ENCODE measurements around the gene CPEB4.

CPEB4 gene

GRCh38 chr5:173913686-173914321, 25.7 kb downstream of the CPEB4 start:
- DNase-seq (ENCODE audit: low spot score), result no peak

GRCh38 chr5:173915310-173916014, 27.3 kb downstream of the CPEB4 start:
- no peak for DNase-seq (ENCODE audit: low spot score)

GRCh38 chr5:173916233-173916632, 28.1 kb downstream of the CPEB4 start:
- no peak for DNase-seq (ENCODE audit: low spot score)

- DNase-seq (ENCODE audit: low spot score), result peak; percentile 84
Measured at GRCh38 chr5:173917788-173918786, 29.9 kb downstream of the CPEB4 start.

GRCh38 chr5:173919443-173919842, 31.3 kb downstream of the CPEB4 start:
- no peak for DNase-seq (ENCODE audit: low spot score)

- DNase-seq (ENCODE audit: low spot score), result no peak
Measured at GRCh38 chr5:173920024-173920753, 32.0 kb downstream of the CPEB4 start.

- DNase-seq (ENCODE audit: low spot score), result no peak
Measured at GRCh38 chr5:173920866-173921555, 32.9 kb downstream of the CPEB4 start.

GRCh38 chr5:173922527-173922926, 34.4 kb downstream of the CPEB4 start:
- no peak for DNase-seq (ENCODE audit: low spot score)

- no peak for DNase-seq (ENCODE audit: low spot score)
Measured at GRCh38 chr5:173923218-173924095, 35.3 kb downstream of the CPEB4 start.

- no peak for DNase-seq (ENCODE audit: low spot score)
Measured at GRCh38 chr5:173924899-173925298, 36.8 kb downstream of the CPEB4 start.

- peak; percentile 66 for DNase-seq (ENCODE audit: low spot score)
Measured at GRCh38 chr5:173925449-173926071, 37.4 kb downstream of the CPEB4 start.

- DNase-seq (ENCODE audit: low spot score), result no peak
Measured at GRCh38 chr5:173926359-173926758, 38.2 kb downstream of the CPEB4 start.

GRCh38 chr5:173928871-173929574, 40.9 kb downstream of the CPEB4 start:
- DNase-seq (ENCODE audit: low spot score), result no peak

GRCh38 chr5:173932695-173933139, 44.6 kb downstream of the CPEB4 start:
- DNase-seq (ENCODE audit: low spot score), result no peak

GRCh38 chr5:173933901-173934300, 45.8 kb downstream of the CPEB4 start:
- no peak for DNase-seq (ENCODE audit: low spot score)

- DNase-seq (ENCODE audit: low spot score), result no peak
Measured at GRCh38 chr5:173935396-173935795, 47.2 kb downstream of the CPEB4 start.

GRCh38 chr5:173940269-173940668, 52.1 kb downstream of the CPEB4 start:
- DNase-seq (ENCODE audit: low spot score), result no peak

- DNase-seq (ENCODE audit: low spot score), result no peak
Measured at GRCh38 chr5:173941102-173941501, 53.0 kb downstream of the CPEB4 start.

Measured in globus pallidus (tissue), 1 donor.